ENCODE results near the gene REEP2.

DNA sequence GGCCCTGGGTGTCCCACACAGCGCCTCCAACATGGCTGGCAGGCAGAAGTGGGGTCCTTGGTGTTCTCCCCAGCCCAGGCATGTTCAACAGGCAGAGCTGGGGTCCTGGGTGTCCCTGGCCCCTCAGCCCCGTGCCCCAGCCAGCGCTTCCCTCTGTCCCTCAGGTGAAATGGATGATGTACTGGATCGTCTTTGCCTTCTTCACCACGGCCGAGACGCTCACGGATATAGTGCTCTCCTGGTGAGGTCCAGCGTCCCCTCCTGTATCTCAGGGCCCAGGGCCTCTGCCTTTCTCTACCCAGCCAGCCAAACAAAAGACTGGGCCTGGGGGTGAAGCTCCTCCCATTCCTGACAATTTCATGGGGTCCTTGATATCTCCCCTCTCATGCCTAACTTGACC, 2.4 kb downstream of the REEP2 start:
- TF ChIP-seq, protein P1, sequence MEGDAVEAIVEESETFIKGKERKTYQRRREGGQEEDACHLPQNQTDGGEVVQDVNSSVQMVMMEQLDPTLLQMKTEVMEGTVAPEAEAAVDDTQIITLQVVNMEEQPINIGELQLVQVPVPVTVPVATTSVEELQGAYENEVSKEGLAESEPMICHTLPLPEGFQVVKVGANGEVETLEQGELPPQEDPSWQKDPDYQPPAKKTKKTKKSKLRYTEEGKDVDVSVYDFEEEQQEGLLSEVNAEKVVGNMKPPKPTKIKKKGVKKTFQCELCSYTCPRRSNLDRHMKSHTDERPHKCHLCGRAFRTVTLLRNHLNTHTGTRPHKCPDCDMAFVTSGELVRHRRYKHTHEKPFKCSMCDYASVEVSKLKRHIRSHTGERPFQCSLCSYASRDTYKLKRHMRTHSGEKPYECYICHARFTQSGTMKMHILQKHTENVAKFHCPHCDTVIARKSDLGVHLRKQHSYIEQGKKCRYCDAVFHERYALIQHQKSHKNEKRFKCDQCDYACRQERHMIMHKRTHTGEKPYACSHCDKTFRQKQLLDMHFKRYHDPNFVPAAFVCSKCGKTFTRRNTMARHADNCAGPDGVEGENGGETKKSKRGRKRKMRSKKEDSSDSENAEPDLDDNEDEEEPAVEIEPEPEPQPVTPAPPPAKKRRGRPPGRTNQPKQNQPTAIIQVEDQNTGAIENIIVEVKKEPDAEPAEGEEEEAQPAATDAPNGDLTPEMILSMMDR (conservative IDR thresholded peaks at IDR 0.05; ENCODE audit: low read depth, low read length), result no peak
- no peak for TF ChIP-seq EZH2 (IDR thresholded peaks at IDR 0.05; ENCODE audit: borderline replicate concordance, low read depth, low read length, poor library complexity, severe bottlenecking)
